Activated naive CD4-positive, alpha-beta T cell treated with anti-CD3 and anti-CD28 coated beads, Interleukin-2, amount 50 U/mL, for 24 hours (primary cell): Measurements from ENCODE around the gene STARD4.

ENCODE experiments used
- H3K27ac Mint-ChIP-seq: one replicate; pipeline ENCODE4 v1.8.0; 2021; ENCODE audit warnings: mild to moderate bottlenecking, mixed read lengths
- H3K27me3 Mint-ChIP-seq: one replicate; pipeline ENCODE4 v1.8.0; 2021; ENCODE audit warnings: mixed read lengths
- H3K36me3 Mint-ChIP-seq: one replicate; pipeline ENCODE4 v1.8.0; 2021; ENCODE audit warnings: mixed read lengths
- H3K4me1 Mint-ChIP-seq: one replicate; pipeline ENCODE4 v1.8.0; 2021; ENCODE audit warnings: mixed read lengths
- H3K4me3 Mint-ChIP-seq: one replicate; pipeline ENCODE4 v1.8.0; 2021; ENCODE audit warnings: mild to moderate bottlenecking, mixed read lengths
- H3K9me3 Mint-ChIP-seq: one replicate; pipeline ENCODE4 v1.8.0; 2021; ENCODE audit warnings: mixed read lengths

STARD4 gene

DNA sequence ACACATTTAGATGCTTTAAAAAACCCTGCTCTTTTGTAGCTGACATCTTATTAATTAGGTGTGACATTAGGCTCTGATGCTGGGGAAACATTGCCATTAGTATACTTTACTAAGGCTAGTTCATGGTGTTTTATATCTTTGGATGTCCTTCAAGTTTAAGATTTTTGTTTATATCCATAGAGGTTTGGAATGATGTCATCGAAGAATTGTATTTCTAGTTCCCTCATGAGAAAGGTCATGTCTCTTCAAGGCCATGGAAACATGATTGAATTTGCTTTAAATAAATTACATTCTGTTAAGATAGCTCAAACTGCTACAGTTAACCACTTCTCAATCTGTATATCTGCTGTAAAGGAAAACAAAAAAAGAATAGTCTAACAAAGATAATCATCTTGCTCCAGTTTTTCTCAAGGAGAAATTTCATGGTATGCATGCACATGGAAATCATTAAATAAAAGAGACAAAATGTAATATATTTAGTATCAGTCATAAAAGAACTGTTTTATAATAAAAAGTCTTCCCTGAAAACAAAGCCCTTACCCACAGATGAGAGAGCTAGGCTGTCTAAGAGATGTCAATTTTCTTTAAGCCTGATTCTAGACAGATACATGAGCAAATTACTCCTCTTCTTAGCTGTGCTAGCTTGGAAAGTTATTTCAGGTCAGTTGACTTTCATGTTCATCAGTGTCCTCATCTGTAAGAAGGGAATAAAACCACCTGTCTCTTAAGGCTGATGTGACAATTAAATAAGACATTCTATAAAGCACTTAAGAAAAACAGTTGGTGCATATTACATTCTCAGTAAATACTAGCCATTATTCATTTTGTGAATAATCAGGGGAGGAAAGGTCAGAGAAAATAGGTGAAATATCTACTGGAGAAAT lies 25.0 kb upstream of the STARD4 start:
- Mint-ChIP-seq H3K9me3 (no peaks in the 10 kb centered on the region), H3K27ac (no peak overlapping the region), H3K36me3 (no peaks in the 10 kb centered on the region), H3K27me3 (peaks cover 5% of the 10 kb centered on the region), H3K4me1 (no peaks in the 10 kb centered on the region), H3K4me3 (no peak overlapping the region)

DNA sequence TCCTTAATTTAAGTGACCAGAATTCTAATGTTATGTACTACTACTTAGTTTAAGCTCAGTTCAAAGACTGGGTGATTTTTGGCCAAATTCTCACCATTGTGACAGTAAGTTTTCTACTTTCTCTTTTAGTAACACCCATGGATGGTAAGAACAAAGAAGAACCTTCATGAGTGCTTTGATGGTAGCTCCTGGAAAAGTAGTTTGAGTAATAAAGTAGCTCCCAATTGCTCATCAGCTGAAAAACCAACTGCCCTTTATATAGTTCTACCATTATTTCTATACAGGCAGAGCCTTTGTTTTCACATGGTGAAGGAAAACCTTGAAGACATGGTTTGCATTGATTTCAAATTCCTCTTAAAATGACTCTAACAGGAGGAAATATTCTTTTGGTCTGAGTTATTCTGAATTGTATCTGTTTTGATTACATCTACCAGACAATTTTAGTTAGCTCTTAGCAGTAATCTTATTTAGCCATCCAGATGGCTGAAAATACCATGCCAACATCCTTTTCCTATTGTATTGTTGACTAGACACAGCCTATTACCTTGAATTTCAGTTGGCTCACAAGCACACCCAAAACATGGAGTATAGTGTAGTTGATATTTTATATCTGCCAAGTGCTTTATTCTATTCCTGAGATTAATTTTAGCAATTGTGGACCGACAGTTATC lies 23.7 kb upstream of the STARD4 start:
- peaks cover 5% of the 10 kb centered on the region for H3K4me1 Mint-ChIP-seq
- no peak overlapping the region for H3K4me3 Mint-ChIP-seq
- H3K36me3 Mint-ChIP-seq = no peaks in the 10 kb centered on the region
- H3K27me3 Mint-ChIP-seq = peaks cover 5% of the 10 kb centered on the region
- H3K9me3 Mint-ChIP-seq = no peaks in the 10 kb centered on the region
- H3K27ac Mint-ChIP-seq = no peak overlapping the region

DNA sequence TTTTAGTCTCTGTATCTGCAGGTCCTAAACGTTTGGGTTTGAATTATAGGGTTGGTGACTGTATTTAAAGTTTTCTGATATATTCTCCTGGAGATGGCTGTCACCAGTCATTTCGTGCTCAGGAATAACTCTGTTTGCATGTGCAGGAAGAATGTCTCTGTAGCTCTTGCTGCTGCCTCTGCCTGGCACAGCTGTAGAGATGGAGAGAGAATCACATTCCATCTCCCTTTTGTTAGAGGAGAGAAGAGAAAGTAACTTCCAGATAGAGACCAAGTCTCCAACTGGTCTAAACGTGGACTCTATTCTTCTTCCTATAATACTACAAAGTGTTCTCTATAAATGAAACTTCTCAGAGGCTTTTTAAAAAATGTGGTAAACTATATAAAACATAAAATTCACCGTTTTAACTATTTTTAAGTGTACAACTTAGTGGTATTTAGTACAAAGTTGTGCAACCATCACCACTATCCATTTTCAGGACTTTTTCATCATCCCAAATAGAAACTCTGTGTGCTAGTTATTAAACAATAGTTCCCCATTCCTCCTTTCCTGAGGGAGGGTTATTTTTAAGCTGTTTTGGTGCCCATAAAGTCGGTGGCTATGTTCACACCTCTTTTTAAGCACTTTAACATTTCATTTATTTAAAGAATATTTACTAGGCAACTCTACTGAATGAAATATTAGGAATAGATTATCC lies 20.7 kb upstream of the STARD4 start:
- H3K36me3 Mint-ChIP-seq = no peaks in the 10 kb centered on the region
- no peaks in the 10 kb centered on the region for H3K9me3 Mint-ChIP-seq
- no peak overlapping the region for H3K27ac Mint-ChIP-seq
- no peaks in the 10 kb centered on the region for H3K27me3 Mint-ChIP-seq
- H3K4me3 Mint-ChIP-seq = no peak overlapping the region
- peaks cover 20% of the 10 kb centered on the region for H3K4me1 Mint-ChIP-seq

DNA sequence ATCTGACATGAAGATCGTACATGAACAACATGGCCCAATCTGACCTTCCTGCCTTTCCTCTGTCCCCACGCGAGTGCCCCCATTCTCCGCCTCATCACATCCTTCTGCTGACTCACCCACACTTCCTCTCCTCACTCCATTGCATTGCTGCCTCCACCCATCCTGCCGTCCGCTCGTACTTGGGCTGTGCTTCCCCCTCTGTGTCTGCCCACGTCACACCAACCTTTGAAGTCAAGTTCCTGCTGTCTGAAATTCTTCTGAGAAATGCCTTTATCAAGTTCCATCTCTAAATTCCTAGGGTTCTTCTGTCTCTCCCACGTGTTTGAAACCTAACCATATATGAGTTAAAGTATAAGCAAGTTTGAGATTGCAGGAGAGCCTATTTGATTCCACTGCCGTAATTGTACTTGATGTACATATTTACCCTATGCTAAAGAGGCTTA lies 18.0 kb upstream of the STARD4 start:
- H3K9me3 Mint-ChIP-seq = no peaks in the 10 kb centered on the region
- no peaks in the 10 kb centered on the region for H3K27me3 Mint-ChIP-seq
- H3K27ac Mint-ChIP-seq = peak overlapping the region; percentile 92
- H3K4me1 Mint-ChIP-seq = peaks cover 20% of the 10 kb centered on the region
- peak overlapping the region; percentile 79 for H3K4me3 Mint-ChIP-seq
- H3K36me3 Mint-ChIP-seq = no peaks in the 10 kb centered on the region

DNA sequence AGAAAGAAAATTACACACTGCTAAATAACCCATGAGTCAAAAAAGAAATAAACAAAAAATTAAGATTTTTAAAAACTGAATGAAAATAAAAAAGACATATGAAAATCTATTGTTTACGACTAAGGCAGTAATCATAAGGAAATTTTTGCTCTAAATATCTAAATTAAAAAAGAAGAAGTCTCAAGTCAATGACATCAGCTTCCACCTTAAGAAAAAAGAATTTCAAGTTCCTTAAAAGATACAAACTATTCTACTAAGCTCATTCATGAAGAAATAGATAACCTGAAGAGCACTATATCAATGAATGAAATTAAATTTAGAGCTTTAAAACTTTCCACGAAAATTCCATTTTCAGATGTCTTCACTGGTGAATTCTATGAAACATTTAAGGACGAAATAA lies 15.7 kb upstream of the STARD4 start:
- Mint-ChIP-seq H3K4me1 (peaks cover 20% of the 10 kb centered on the region), H3K4me3 (no peak overlapping the region), H3K27ac (no peak overlapping the region), H3K27me3 (no peaks in the 10 kb centered on the region), H3K9me3 (no peaks in the 10 kb centered on the region), H3K36me3 (no peaks in the 10 kb centered on the region)

DNA sequence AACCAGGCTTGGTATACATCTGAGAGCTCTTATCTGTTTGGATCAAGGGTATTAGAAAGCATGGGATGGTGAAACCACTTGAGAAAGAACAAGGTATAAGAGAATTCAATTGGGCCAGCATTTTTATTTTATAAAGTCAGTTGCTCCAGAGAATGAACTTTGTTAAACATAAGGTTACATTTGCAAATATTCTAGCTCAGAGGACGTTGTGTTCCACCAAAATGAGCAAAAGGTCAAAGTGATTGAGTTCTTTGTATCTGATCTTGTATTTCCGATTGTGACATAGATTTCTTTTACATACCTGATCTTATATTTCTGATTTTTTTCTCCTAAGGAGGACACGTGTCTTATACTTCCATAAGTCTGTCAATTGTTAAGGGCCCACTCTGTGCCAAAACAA lies 8.6 kb upstream of the STARD4 start:
- Mint-ChIP-seq H3K27ac (no peak overlapping the region), H3K36me3 (no peaks in the 10 kb centered on the region), H3K4me1 (no peaks in the 10 kb centered on the region), H3K9me3 (no peaks in the 10 kb centered on the region), H3K4me3 (no peak overlapping the region), H3K27me3 (no peaks in the 10 kb centered on the region)

DNA sequence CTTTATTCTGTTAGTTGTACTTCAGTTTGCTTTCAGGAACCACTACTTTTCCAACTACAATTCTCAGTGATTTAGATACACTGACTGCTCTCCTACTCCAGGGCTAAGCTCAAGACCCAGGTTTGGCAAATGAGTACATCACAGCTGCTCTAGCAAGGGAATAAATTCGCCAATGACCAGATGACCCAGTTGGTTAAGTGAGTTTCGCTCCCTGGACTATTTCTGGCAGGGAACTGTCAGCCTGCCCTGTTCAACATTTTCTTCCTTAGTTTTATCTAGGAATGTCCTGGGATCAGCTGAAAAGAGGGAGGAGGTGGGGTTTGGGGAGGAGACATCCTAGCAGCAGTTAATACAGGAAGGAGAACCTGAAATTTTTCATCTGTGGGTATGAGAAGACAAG lies 6.4 kb upstream of the STARD4 start:
- H3K9me3 Mint-ChIP-seq = no peaks in the 10 kb centered on the region
- peaks cover 8% of the 10 kb centered on the region for H3K4me1 Mint-ChIP-seq
- no peaks in the 10 kb centered on the region for H3K36me3 Mint-ChIP-seq
- H3K4me3 Mint-ChIP-seq = no peak overlapping the region
- no peak overlapping the region for H3K27ac Mint-ChIP-seq
- no peaks in the 10 kb centered on the region for H3K27me3 Mint-ChIP-seq

DNA sequence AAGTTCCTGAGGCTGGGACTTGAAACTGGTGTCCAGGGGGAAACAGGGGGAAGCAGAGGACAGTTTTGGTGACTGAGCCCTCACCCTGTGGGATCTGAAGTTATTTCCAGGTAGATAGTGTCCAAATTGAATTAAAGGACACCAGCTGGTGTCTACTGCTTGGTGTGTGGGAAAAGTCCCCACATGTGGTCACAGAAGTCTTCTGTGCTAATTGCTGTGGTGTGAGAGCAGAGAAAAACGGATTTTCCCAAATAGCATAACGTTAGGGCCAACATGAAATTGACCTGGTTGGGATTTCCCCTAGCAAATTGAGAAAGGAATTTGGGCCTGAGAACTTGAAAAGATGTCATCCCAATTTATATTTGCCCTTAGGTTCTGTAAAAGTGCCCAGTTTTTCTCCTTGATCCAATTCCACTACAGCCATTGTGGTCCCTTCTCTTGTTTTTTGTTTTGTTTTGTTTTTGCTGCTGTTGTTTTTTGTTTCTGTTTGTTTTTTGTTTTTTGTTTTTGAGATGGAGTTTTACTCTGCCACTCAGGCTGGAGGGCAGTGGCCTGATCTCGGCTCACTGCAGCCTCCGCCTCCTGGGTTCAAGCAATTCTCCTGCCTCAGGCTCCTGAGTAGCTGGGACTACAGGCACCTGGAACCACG lies 5.6 kb upstream of the STARD4 start:
- H3K36me3 Mint-ChIP-seq = no peaks in the 10 kb centered on the region
- H3K27me3 Mint-ChIP-seq = no peaks in the 10 kb centered on the region
- H3K9me3 Mint-ChIP-seq = no peaks in the 10 kb centered on the region
- peaks cover 15% of the 10 kb centered on the region for H3K4me1 Mint-ChIP-seq
- no peak overlapping the region for H3K4me3 Mint-ChIP-seq
- no peak overlapping the region for H3K27ac Mint-ChIP-seq

DNA sequence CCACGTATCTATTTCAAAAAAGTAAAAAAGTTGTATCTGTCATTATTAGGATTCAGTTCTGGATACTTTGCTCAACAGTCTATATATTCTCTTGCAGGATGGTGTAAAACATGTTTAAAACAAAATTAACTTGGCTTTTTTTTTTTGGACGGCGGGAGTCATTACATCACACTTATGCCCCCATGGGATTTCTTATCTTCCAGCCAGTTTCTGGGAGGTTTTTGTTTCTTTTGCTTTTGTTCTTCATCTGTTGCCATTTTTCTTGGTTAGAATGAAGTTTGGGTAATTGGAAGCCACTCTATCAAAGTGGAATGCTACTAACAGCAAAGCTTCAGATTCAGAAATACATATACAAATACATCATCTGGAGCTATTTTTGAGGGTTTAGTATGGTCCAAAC lies 1.8 kb upstream of the STARD4 start:
- no peaks in the 10 kb centered on the region for H3K36me3 Mint-ChIP-seq
- peak overlapping the region; percentile 44 for H3K4me3 Mint-ChIP-seq
- no peaks in the 10 kb centered on the region for H3K27me3 Mint-ChIP-seq
- no peak overlapping the region for H3K27ac Mint-ChIP-seq
- H3K4me1 Mint-ChIP-seq = peaks cover 50% of the 10 kb centered on the region
- H3K9me3 Mint-ChIP-seq = no peaks in the 10 kb centered on the region

DNA sequence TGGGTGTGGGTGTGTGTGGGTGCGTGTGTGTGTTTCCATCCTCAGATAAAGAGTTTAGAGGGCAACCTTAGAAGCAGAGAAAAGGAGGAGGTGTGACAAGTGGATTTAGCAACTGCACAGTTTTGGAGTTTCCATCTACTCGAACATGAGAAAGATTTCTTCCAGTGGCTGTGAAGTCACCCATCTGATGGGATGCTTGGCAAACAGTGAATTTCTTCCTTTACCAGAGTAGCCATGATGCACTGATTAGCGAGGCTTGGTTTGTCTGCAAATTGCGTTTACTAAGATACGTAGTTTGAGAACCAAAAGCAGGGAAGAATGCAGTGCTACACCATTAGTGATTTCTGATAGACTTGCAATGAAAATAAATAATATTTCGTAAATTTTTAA lies 791 bp upstream of the STARD4 start:
- Mint-ChIP-seq H3K4me1 (peaks cover 58% of the 10 kb centered on the region), H3K4me3 (peak overlapping the region; percentile 95), H3K27ac (peak overlapping the region; percentile 97), H3K27me3 (no peaks in the 10 kb centered on the region), H3K36me3 (no peaks in the 10 kb centered on the region), H3K9me3 (no peaks in the 10 kb centered on the region)

DNA sequence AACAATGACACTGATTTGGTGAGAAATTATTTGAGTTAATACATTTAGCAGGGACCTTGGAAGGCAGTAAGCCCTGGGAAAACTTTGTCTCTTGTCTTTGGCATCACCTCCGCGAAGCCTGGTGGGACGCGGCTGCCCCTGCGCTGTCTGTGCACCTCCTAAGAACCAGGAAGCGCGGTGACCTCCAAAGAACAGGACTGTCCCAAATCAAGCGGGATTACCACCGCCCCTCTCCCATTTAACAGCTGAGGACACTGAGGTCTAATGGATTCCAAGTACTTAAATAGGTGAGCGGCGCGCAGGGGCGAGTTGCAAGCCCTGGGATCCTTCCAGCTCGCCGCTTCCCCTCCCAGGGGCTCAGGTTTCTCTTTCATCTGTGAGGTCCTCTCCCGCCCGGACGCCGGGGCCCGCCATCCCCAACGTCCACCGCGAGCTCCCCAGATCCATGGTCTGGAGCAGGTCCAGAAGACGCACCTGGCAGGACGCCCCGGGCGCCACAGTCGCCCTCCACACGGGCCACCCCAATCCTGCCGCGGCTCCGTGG lies 432 bp downstream of the STARD4 start:
- Mint-ChIP-seq H3K9me3 (no peaks in the 10 kb centered on the region), H3K36me3 (no peaks in the 10 kb centered on the region), H3K27me3 (no peaks in the 10 kb centered on the region), H3K27ac (peak overlapping the region; percentile 97), H3K4me1 (peaks cover 69% of the 10 kb centered on the region), H3K4me3 (peak overlapping the region; percentile 95)

DNA sequence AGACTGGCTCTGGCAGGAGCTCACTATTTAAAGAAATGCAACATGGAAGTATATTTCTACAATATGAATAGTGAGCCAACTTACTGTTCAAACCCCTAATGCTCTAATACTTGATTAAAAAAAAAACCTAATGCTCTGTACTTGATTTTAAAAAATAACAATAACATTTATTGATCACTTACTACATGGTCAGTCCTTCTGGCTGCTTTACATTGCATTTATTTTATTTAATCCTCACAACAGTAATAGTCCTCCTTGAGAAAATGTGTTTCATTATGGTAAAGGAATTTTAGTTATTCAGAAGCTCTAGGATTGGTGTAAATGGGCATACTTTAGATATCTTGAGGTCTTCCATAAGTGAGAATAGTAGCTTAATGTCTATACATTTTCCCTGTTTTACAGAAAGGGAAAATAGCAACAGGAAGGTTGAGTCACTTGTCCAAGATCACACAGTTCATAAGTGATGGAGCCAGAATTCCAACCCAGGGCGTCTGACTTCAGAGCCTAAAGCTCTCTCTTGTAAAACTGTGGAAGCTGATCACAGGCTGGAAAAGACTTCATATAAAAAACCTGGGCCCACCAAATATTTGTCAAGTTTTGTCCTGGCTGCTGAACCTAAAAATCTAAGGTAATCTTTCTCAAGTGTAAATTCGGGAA lies 1.0 kb downstream of the STARD4 start:
- Mint-ChIP-seq H3K36me3 (no peaks in the 10 kb centered on the region), H3K9me3 (no peaks in the 10 kb centered on the region), H3K27ac (peak overlapping the region; percentile 97), H3K27me3 (no peaks in the 10 kb centered on the region), H3K4me1 (peaks cover 69% of the 10 kb centered on the region), H3K4me3 (peak overlapping the region; percentile 95)

DNA sequence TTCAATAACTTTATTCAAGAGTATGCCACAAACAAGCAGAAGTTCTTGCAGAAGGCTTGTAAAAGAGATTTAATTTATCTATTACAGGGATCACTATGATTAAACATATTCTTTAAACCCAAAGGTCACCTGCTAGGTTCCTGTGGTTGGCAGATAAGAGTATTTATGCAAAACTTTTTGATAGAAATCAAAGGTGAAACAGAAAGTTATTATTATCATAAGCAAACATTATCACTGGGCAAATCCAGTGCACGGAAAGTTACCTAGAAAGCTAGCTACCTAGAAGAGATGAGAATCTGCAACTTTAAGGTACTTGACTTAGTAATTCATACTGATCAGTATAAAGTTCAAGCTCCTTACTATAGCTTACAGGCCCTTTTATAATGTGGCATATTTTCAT lies 3.2 kb downstream of the STARD4 start:
- H3K4me1 Mint-ChIP-seq = peaks cover 70% of the 10 kb centered on the region
- H3K36me3 Mint-ChIP-seq = no peaks in the 10 kb centered on the region
- no peak overlapping the region for H3K27ac Mint-ChIP-seq
- no peaks in the 10 kb centered on the region for H3K27me3 Mint-ChIP-seq
- no peaks in the 10 kb centered on the region for H3K9me3 Mint-ChIP-seq
- no peak overlapping the region for H3K4me3 Mint-ChIP-seq

DNA sequence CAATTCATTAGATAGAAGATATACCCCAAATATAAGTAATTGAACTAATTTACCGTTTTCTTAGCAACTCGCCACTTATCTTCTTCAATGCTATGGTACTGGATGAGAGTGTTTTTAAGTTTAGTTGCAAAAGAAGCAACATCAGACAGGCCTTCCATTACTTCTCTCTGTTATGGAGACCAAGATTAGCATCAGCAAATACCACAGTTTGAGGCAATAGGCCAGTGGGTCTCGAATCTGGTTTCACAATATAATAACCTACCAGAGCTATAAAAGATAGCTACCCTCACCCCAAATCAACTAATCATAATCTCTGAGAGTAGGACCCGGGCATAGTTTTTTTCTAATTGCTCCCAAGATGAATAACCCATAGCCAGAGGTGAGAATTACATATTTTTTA lies 5.1 kb downstream of the STARD4 start:
- no peak overlapping the region for H3K4me3 Mint-ChIP-seq
- peaks cover 60% of the 10 kb centered on the region for H3K4me1 Mint-ChIP-seq
- no peaks in the 10 kb centered on the region for H3K36me3 Mint-ChIP-seq
- no peak overlapping the region for H3K27ac Mint-ChIP-seq
- H3K9me3 Mint-ChIP-seq = no peaks in the 10 kb centered on the region
- no peaks in the 10 kb centered on the region for H3K27me3 Mint-ChIP-seq

DNA sequence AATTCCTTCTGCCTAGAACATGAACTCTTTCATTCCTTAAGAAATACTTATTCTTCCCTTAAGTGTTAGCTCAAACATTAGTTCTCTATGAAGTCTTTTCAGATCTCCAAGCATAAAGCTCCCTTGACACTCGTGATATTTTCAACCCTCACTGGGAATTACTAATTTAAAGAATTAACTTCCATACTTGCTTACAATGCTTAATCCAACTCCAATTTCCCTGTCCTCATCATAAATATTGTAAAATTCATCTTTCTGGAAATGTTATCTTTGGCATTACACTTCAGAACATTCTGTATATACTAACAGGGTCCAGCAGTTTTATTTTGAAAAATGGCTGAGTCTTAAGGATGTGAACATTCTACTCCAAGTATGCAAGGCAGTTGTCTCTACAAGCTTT lies 7.2 kb downstream of the STARD4 start:
- H3K36me3 Mint-ChIP-seq = no peaks in the 10 kb centered on the region

More for the DNA sequence above, 7.2 kb downstream of the STARD4 start:
- no peaks in the 10 kb centered on the region for H3K27me3 Mint-ChIP-seq
- no peaks in the 10 kb centered on the region for H3K9me3 Mint-ChIP-seq
- H3K4me3 Mint-ChIP-seq = no peak overlapping the region
- peaks cover 39% of the 10 kb centered on the region for H3K4me1 Mint-ChIP-seq
- no peak overlapping the region for H3K27ac Mint-ChIP-seq
